GM23248 (cell line): ENCODE data around the gene TTBK1.

ENCODE experiments used
- EZH2 ChIP-seq: fragments of 200-600 bp; sonication (generic); IDR thresholded peaks from 2 replicates; pipeline ENCODE4 v1.6.1; 2018; ENCODE audit warnings: antibody characterized with exemption, mild to moderate bottlenecking; ENCODE audit not compliant: insufficient read depth, poor library complexity, severe bottlenecking
- EZH2phosphoT487 ChIP-seq: fragments of 200-600 bp; sonication (generic); IDR thresholded peaks from 2 replicates; pipeline ENCODE4 v1.6.1; 2018; ENCODE audit warnings: antibody characterized with exemption, moderate library complexity, mild to moderate bottlenecking, low read depth; ENCODE audit not compliant: insufficient read depth

DNA sequence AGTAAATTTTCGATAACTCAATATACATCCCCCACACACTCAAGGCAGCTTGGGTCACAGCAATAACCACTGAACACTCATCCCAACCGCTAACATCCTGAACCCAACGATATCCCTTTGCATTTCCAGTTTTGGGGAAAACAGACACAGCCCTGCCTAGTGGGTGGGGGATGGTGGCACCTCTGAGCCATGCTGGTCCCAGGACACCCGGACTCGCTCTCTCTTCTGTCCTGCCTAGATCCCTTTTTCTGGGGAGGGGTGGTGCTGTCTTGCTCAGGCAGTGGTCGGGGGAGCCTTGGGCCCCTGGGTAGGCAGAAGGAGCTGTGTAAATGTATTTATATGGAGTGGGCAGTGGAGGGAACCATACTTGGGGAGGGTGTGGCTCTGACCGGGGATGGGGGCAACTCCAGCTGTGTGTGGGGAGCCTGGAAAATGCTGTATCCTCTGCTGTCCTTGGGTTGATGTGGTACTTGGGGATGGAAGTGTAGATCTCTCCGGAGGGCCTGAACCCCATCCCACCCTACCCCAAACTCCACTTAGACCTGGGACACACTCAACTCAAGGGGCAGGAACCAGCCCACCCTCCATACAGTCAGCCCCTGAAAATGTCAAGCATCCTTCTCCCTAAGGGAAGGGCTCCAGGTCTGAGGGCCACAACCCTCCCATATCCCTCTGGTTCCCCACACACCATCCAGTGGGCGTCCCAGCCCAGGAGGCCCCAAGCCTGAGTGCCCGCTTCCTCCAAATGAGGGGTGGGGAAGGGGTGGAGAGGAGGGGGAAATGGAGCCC lies 31.0 kb downstream of the TTBK1 start:
- TF ChIP-seq EZH2: no peak
- no peak for TF ChIP-seq EZH2phosphoT487
